ENCODE results near the gene FNBP1.

FNBP1 gene

DNA sequence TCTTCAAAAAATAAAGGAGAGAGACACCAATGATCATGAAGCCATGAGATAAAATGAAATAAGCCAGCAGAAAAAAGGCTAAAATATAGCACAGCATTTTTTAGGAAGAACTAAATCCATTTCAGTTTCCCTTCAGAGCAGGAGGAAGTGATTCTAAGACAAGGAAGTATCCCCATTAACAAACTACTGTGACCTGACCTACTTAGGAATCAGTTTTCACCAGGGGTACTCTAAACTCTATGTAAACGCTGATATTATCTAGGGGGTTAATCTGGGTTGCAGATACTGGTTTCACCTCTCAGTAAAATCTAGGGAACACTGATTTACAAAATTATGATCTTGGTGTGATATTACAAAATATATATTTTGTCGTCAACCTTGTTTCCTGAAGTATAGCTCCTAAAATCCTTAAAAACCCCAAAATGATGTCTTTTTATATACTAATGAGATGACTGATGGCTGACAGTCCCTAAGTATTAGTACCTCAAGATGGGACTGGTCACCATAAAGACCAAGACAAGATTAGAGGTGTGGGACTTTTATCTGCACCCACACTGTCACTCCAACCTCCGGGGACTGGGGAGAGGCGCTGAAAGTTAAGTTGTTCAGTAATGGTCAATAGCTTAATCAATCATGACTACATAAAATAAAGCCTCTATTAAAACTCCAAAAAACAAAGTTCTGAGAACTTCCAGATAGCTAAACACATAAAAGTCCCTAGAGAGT is 2.9 kb upstream of the FNBP1 start:
- DNase-seq (ENCODE audit: low spot score), result no peak

DNA sequence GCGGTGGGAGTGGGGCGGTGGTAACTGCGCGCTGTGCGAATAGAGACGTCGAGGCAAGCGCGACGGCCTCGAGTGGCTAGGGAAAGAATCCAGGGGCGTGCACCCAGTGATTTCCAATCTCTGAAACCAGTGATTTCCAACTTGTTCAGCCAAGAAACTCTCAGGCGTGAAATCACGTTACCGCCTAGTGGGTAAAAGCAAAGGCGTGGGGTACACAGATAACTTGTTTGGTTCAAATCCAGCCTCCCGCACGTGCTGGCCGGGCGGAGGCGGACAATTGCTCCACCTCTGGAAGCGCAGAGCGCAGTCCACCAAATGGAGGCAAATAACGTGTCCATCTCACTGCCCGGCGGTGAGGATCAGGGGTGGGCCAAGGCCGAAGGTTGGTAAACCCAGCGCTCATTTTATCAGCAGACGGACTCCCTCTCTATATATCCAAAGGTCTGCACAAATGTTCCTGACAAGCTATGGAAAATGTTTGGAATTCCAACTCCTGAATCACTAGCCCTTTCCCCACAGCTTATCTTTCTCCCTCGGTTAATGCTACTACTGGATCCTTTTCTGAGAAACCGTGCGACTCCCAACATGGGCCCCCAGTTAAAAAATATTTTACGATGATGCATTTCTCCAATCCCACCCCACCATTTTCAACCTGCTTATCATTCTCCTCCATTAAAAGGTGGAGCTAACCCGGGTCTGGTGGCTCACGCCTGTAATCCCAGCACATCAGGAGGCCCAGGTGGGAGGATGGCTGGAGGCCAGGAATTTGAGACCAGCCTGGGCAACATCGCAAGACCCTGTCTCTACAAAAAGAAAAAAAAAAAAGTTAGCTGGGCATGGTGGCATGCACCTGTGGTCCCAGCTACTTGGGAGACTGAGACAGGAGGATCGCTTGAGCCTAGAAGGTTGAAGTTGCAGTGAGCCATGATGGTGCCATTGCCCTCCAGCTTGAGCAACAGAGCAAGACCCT is 950 bp upstream of the FNBP1 start:
- no peak for DNase-seq (ENCODE audit: low spot score)

- no peak for DNase-seq (ENCODE audit: low spot score)
These were observed 544 bp downstream of the FNBP1 start for GRCh38 chr9:130042406-130042884.

- peak; percentile 61 for DNase-seq (ENCODE audit: low spot score)
These were observed 1.2 kb downstream of the FNBP1 start for GRCh38 chr9:130041648-130042405.

DNA sequence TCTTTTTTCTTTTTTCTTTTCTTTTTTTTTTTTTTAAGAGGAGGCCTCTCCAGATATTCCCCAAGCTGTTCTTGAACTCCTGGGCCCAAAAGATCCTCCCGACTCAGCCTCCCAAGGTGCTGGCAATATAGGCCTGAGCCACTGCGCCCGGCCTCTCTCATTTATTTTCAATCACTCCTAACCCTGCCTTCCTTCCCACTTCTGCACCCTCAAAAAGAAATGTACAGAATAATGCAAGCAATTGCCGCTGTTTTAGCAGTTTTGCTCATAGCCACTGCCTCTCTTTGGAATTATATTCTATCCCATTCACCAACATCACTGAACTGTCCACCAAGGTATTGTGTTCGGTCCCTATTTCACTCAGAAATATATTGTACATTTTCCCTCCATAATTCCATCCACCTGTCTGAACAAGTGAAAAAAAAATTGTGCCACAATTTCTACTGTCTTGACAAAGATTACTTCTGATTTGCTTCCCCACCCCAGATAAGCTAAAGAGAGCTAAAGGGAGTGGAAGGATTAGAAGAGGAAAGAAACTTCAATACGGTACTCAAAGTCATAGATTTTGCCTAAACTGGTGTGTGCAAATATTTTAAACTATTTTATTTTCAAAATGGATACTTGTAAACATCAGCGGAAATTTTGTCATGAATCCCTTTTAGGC is 1.9 kb downstream of the FNBP1 start:
- DNase-seq (ENCODE audit: low spot score), result no peak

GRCh38 chr9:130039528-130040147 is 3.4 kb downstream of the FNBP1 start:
- DNase-seq (ENCODE audit: low spot score), result peak; percentile 61

GRCh38 chr9:130036099-130036498 is 6.9 kb downstream of the FNBP1 start:
- no peak for DNase-seq (ENCODE audit: low spot score)

- no peak for DNase-seq (ENCODE audit: low spot score)
These were observed 8.4 kb downstream of the FNBP1 start for GRCh38 chr9:130034570-130034969.

DNA sequence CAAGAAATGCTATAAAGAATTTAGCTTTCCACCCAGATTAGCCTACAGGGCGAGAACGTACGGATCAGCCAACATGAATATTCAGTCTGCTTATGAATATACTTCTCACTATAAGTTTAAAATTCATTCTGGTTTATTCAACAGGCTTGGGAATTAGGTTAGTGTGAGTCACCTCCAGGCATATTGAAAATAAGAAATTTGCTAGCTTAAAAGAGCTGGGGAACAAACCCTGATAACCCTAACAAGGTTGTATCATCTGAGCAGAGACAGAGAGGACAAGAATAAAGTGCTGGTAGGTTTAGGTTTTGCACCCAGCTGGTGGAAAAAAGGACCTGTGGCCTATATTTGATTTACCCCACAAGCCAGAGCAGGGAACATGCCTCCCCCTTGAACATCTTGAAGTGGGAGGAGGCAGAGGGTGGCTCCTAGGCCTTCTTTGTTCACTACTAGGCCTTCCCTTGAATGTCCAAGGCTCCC is 12.3 kb downstream of the FNBP1 start:
- no peak for DNase-seq (ENCODE audit: low spot score)

DNA sequence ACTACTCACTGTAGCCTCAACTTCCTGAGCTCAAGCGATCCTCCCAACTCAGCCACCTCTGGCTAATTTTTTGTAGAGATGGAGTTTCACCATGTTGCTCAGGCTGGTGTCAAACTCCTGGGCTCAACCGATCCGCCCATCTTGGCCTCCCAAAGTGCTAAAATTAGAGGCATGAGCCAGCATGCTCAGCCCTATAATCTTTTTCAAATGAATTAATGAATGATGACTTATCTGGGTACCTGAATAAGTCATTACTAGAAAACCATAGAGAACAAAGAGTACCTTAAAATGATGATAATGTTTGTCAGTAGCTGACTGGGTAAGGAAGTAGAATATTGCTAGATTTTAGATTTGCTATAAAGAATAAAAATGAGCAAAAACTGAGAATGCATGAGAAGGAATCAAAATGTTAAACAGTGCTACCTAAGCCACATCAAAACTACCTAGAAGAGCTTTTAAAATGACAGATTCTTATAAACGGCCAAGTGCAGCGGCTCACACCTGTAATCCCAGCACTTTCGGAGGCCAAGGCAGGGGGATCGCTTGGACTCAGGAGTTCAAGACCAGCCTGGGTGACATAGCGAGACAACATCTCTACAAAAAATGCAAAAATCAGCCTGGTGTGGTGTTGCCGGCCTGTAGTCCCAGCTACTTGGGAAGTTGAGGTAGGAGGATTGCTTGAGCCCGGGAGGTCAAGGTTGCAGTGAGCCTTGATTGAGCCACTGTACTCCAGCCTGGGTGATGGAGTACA is 13.6 kb downstream of the FNBP1 start:
- DNase-seq (ENCODE audit: low spot score), result no peak

- DNase-seq (ENCODE audit: low spot score), result no peak
These were observed 14.3 kb downstream of the FNBP1 start for GRCh38 chr9:130028493-130029222.

DNA sequence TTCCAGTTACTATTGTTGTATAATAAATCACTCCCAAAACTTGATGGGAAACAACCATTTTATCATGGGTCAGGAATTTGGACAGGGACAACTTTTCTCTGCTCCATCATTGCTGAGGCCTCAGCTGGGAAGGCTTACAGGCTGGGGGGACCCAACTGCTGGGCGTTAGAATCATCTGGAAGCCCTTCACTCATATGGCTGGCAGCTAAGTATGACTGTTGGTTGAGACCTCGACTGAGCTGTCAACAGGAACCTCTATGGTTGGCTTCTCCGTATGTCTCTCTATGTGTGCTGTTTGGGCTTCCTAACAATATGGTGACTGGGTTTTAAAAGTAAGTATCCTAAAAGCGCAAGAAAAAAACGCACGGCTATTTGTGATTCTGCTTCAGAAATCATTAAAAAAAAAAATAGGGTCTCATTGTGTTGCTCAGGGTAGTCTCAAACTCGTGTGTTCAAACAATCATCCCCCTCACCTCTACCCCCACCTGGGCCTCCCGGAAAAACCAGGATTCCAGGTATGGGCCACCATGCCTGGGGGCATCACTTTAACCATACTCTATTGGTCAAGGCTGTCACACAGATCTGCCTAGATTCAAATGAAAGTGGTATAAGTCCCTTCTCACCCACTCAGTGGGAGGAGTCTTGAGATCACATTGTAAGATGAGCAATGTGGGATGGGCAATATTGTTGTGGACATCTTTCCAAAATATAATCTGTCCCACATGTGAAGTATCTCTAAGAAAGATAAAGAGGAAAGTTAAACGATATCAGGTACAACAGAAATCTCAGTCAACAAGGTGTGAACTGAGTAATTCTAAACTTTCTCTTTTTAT is 15.2 kb downstream of the FNBP1 start:
- no peak for DNase-seq (ENCODE audit: low spot score)

GRCh38 chr9:130026583-130027340 is 16.2 kb downstream of the FNBP1 start:
- no peak for DNase-seq (ENCODE audit: low spot score)

DNA sequence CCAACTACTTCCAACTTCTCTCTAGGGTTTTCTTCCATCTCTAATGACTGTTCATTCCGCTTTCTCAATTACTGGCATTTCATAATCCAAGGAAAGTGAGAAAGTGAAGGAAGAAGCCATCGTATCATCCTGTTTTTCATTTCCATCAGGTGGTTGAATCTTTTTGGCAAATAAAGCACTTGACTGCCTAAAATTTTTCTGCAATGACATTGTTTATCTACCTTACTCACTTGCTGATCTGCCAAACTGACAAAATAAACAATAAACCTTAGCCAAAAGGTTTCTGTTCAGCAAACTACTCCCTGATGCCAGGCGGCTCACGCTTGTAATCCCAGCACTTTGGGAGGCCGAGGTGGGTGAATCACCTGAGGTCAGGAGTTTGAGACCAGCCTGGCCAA is 18.4 kb downstream of the FNBP1 start:
- DNase-seq (ENCODE audit: low spot score), result no peak

GRCh38 chr9:130023994-130024596 is 18.9 kb downstream of the FNBP1 start:
- no peak for DNase-seq (ENCODE audit: low spot score)

GRCh38 chr9:130023144-130023787 is 19.7 kb downstream of the FNBP1 start:
- no peak for DNase-seq (ENCODE audit: low spot score)

DNA sequence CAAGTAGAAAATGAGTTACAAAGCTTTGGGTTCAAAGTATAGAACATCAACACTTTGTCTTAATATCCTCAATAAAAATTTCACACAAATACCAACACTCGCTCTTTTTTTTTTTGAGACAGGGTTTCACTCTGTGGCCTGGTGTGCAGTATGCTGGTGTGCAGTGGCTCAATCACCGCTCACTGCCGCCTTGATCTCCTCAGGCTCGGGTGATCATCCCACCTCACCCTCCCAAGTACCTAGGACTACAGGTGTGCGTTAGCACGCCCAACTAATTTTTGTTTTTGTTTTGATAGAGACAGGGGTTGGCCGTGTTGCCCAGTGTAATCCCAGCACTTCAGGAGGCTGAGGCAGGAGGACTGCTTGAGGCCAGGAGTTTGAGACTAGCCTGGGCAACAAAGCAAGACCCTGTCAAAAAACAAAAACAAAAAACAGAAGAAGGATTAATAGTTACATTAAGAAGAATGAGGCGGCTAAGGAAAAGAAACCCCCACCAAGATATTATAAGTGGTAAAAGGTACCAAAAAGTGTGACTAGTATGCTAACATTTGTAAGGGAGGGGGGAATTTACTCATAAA is 20.3 kb downstream of the FNBP1 start:
- no peak for DNase-seq (ENCODE audit: low spot score)
